D721Med (cell line): Measurements from ENCODE around the gene RANBP1.

Source experiments
- DNase-seq: peaks from one replicate; pipeline ENCODE4 v3.0.0; 2011; ENCODE audit warnings: low spot score; ENCODE audit not compliant: insufficient read length
- FAIRE-seq: peaks from 2 replicates; lab custom pipeline; 2011; peaks lifted over from hg19 to GRCh38; lab: Jason Lieb, UNC
- CTCF ChIP-seq: IDR thresholded peaks from 2 replicates; pipeline ENCODE4 v1.5.1; 2012; ENCODE audit warnings: mild to moderate bottlenecking, control low read depth; ENCODE audit not compliant: insufficient read depth; ENCODE audit errors: missing control alignments

Gene RANBP1

GRCh38 chr22:20165913-20166312 lies 50.0 kb downstream of the RANBP1 start:
- FAIRE-seq (no peak), DNase-seq (no peak)
- no peak for TF ChIP-seq CTCF

- no peak for TF ChIP-seq CTCF
- FAIRE-seq: no peak
- no peak for DNase-seq
Observed at GRCh38 chr22:20166703-20167102, 50.8 kb downstream of the RANBP1 start.

- no peak for FAIRE-seq
Observed at GRCh38 chr22:20167643-20168322, 51.9 kb downstream of the RANBP1 start.

GRCh38 chr22:20169253-20169822 lies 53.4 kb downstream of the RANBP1 start:
- FAIRE-seq: no peak
- no peak for DNase-seq

More at GRCh38 chr22:20167643-20168322, 51.9 kb downstream of the RANBP1 start:
- DNase-seq: no peak
- no peak for TF ChIP-seq CTCF

GRCh38 chr22:20170170-20170569 lies 54.3 kb downstream of the RANBP1 start:
- DNase-seq: no peak

More at GRCh38 chr22:20169253-20169822, 53.4 kb downstream of the RANBP1 start:
- no peak for TF ChIP-seq CTCF

GRCh38 chr22:20171288-20172140 lies 55.6 kb downstream of the RANBP1 start:
- DNase-seq: no peak
- no peak for FAIRE-seq
- TF ChIP-seq CTCF: no peak

More at GRCh38 chr22:20170170-20170569, 54.3 kb downstream of the RANBP1 start:
- no peak for FAIRE-seq
- no peak for TF ChIP-seq CTCF
